Dermis lymphatic vessel endothelial cell (primary cell): ENCODE results near the gene FGD5. TPM values are rescaled to one million over a fixed set of nuclear protein-coding genes. Genes with fewer than 3 reads are reported as not detected.

Source experiments
- total RNA-seq: library from RNA; depleted of rRNA; stranded (reverse); fragments of >200 nt; gene quantifications from 2 replicates; pipeline ENCODE4 v1.2.1, GENCODE V29; 2014

The FGD5 gene
- total RNA-seq, result 110 and 111 TPM in 2 replicates

GRCh38 chr3:14818804-14819500 is at the start of gene FGD5:
TSS of gene FGD5 (plus strand) at chr3:14818962. CDS start at chr3:14819072, 110 bp downstream.

GRCh38 chr3:14947100-14947885 is 128.5 kb downstream of the FGD5 start, which contains the start of gene NR2C2:
TSS of gene NR2C2 (plus strand) at chr3:14947583. CDS start at chr3:15003915, 56,332 bp downstream.

Other genes starting within 250 kb of the FGD5 start
- gene CCDC174, start 167.2 kb upstream of the FGD5 start, total RNA-seq, result 6.3 and 10.3 TPM in 2 replicates
- gene C3orf20, start 143.8 kb upstream of the FGD5 start, total RNA-seq, result under 0.01 TPM in 2 replicates
- gene NR2C2, start 128.6 kb downstream of the FGD5 start, total RNA-seq, result 21.9 and 22.4 TPM in 2 replicates
- gene MRPS25, start 246.4 kb downstream of the FGD5 start, total RNA-seq, result 20.9 and 21.6 TPM in 2 replicates